H9 (cell line): ENCODE results near the gene WSCD1. TPM values are rescaled to one million over a fixed set of nuclear protein-coding genes. Genes with fewer than 3 reads are reported as not detected.

ENCODE experiments used
- DNase-seq: peaks from one replicate; pipeline ENCODE4 v3.0.0-alpha.2; 2017
- H2AFZ ChIP-seq: one replicate; pipeline ENCODE4 v1.6.1; 2013; ENCODE audit warnings: mild to moderate bottlenecking, low read length, control low read depth, moderate library complexity
- H2AK5ac ChIP-seq: 2 replicates; pipeline ENCODE4 v1.6.1; 2013; ENCODE audit warnings: low read length, control low read depth, mixed read lengths; ENCODE audit not compliant: insufficient read length
- H2BK120ac ChIP-seq: one replicate; pipeline ENCODE4 v1.6.1; 2013; ENCODE audit warnings: low read depth, mild to moderate bottlenecking, low read length, control low read depth, inconsistent platforms; ENCODE audit not compliant: poor library complexity, severe bottlenecking
- H2BK12ac ChIP-seq: 2 replicates; pipeline ENCODE4 v1.6.1; 2013; ENCODE audit warnings: low read length, control low read depth, mixed read lengths, low read depth; ENCODE audit not compliant: insufficient read length
- H2BK15ac ChIP-seq: 2 replicates; pipeline ENCODE4 v1.6.1; 2013; ENCODE audit warnings: low read depth, low read length, control low read depth
- H2BK20ac ChIP-seq: one replicate; pipeline ENCODE4 v1.6.1; 2013; ENCODE audit warnings: low read depth, mild to moderate bottlenecking, low read length, control low read depth, inconsistent platforms; ENCODE audit not compliant: poor library complexity, severe bottlenecking
- H2BK5ac ChIP-seq: 2 replicates; pipeline ENCODE4 v1.6.1; 2013; ENCODE audit warnings: low read length, control low read depth, mixed read lengths; ENCODE audit not compliant: insufficient read length
- H3K14ac ChIP-seq: 2 replicates; pipeline ENCODE4 v1.6.1; 2013; ENCODE audit warnings: low read length, control low read depth; ENCODE audit not compliant: insufficient read depth
- H3K18ac ChIP-seq: 2 replicates; pipeline ENCODE4 v1.6.1; 2013; ENCODE audit warnings: low read depth, mild to moderate bottlenecking, mixed read lengths, low read length, control low read depth; ENCODE audit not compliant: insufficient read length
- H3K23ac ChIP-seq: 2 replicates; pipeline ENCODE4 v1.6.1; 2013; ENCODE audit warnings: low read length, control low read depth, mixed read lengths, low read depth; ENCODE audit not compliant: insufficient read length
- H3K23me2 ChIP-seq: 2 replicates; pipeline ENCODE4 v1.6.1; 2013; ENCODE audit warnings: low read depth, mild to moderate bottlenecking, mixed read lengths, low read length, control low read depth; ENCODE audit not compliant: insufficient read length, poor library complexity, severe bottlenecking
- H3K27ac ChIP-seq: 2 replicates; pipeline ENCODE4 v1.5.1; 2013; ENCODE audit warnings: low read length, control low read depth, mixed read lengths, low read depth; ENCODE audit not compliant: insufficient read length
- H3K27me3 ChIP-seq: 2 replicates; pipeline ENCODE4 v1.6.1; 2013; ENCODE audit warnings: low read length, control low read depth, inconsistent platforms; ENCODE audit not compliant: insufficient read depth
- H3K4ac ChIP-seq: 2 replicates; pipeline ENCODE4 v1.6.1; 2013; ENCODE audit warnings: low read depth, mild to moderate bottlenecking, control low read depth, inconsistent platforms, low read length, moderate library complexity
- H3K4me1 ChIP-seq: 2 replicates; pipeline ENCODE4 v1.6.1; 2013; ENCODE audit warnings: low read length, control low read depth, inconsistent platforms; ENCODE audit not compliant: insufficient read depth
- H3K4me2 ChIP-seq: 2 replicates; pipeline ENCODE4 v1.6.1; 2013; ENCODE audit warnings: low read length, control low read depth, mixed read lengths; ENCODE audit not compliant: insufficient read length, insufficient read depth
- H3K56ac ChIP-seq: 2 replicates; pipeline ENCODE4 v1.6.1; 2013; ENCODE audit warnings: low read depth, mild to moderate bottlenecking, mixed read lengths, low read length, control low read depth; ENCODE audit not compliant: insufficient read length
- H3K79me1 ChIP-seq: 2 replicates; pipeline ENCODE4 v1.6.1; 2013; ENCODE audit warnings: low read depth, mild to moderate bottlenecking, moderate library complexity, low read length, control low read depth, inconsistent platforms; ENCODE audit not compliant: insufficient read depth, poor library complexity, severe bottlenecking
- H3K79me2 ChIP-seq: 2 replicates; pipeline ENCODE4 v1.6.1; 2013; ENCODE audit warnings: low read length, control low read depth, inconsistent platforms; ENCODE audit not compliant: insufficient read depth
- H3K9ac ChIP-seq: 2 replicates; pipeline ENCODE4 v1.6.1; 2013; ENCODE audit warnings: low read length, control low read depth, mixed read lengths; ENCODE audit not compliant: insufficient read length; ENCODE audit errors: extremely low read depth
- H3K9me3 ChIP-seq: one replicate; pipeline ENCODE4 v1.6.1; 2013; ENCODE audit warnings: low read depth, low read length, inconsistent platforms; ENCODE audit not compliant: control insufficient read depth
- H3T11ph ChIP-seq: one replicate; pipeline ENCODE4 v1.6.1; 2013; ENCODE audit warnings: mild to moderate bottlenecking, low read length, control low read depth, inconsistent platforms
- H4K20me1 ChIP-seq: one replicate; pipeline ENCODE4 v1.6.1; 2013; ENCODE audit not compliant: control insufficient read depth, insufficient read length, insufficient read depth
- H4K5ac ChIP-seq: 2 replicates; pipeline ENCODE4 v1.6.1; 2013; ENCODE audit warnings: low read depth, mild to moderate bottlenecking, mixed read lengths, low read length, control low read depth; ENCODE audit not compliant: insufficient read length
- H4K8ac ChIP-seq: replicated peaks from 2 replicates; pipeline ENCODE4 v1.6.1; 2013; ENCODE audit warnings: low read length, control low read depth, mixed read lengths, low read depth; ENCODE audit not compliant: insufficient read length
- H4K91ac ChIP-seq: 2 replicates; pipeline ENCODE4 v1.6.1; 2013; ENCODE audit warnings: low read depth, mild to moderate bottlenecking, moderate library complexity, mixed read lengths, low read length, control low read depth; ENCODE audit not compliant: insufficient read length
- H3K27ac Mint-ChIP-seq, 3 experiments: 2 replicates in 2 of 3; 3 replicates in 1 of 3; pipeline ENCODE4 v1.8.0; 2020 to 2021; ENCODE audit warnings: mixed read lengths in 3 of 3, mild to moderate bottlenecking in 1 of 3, moderate library complexity in 1 of 3
- H3K27me3 Mint-ChIP-seq: 2 replicates; pipeline ENCODE4 v1.8.0; 2021; ENCODE audit warnings: low read depth, mild to moderate bottlenecking, moderate library complexity, mixed read lengths
- H3K36me3 Mint-ChIP-seq, 3 experiments: 2 replicates in 2 of 3; 3 replicates in 1 of 3; pipeline ENCODE4 v1.8.0; 2020 to 2021; ENCODE audit warnings: low read depth in 3 of 3, mixed read lengths in 3 of 3; ENCODE audit not compliant: insufficient read depth in 1 of 3
- H3K4me1 Mint-ChIP-seq, 2 experiments: 2 replicates each; pipeline ENCODE4 v1.8.0; 2020; ENCODE audit warnings: mixed read lengths in 2 of 2
- H3K4me3 Mint-ChIP-seq, 2 experiments: 2 replicates in 1 of 2; 3 replicates in 1 of 2; pipeline ENCODE4 v1.8.0; 2020 to 2021; ENCODE audit warnings: mild to moderate bottlenecking in 2 of 2, mixed read lengths in 2 of 2, moderate library complexity in 1 of 2
- H3K9me3 Mint-ChIP-seq, 2 experiments: 2 replicates in 1 of 2; 3 replicates in 1 of 2; pipeline ENCODE4 v1.8.0; 2020; ENCODE audit warnings: mild to moderate bottlenecking in 2 of 2, mixed read lengths in 2 of 2, moderate library complexity in 1 of 2
- CTCF ChIP-seq: fragments of 200-600 bp; sonication (generic); conservative IDR thresholded peaks from 3 replicates; pipeline ENCODE4 v1.8.0; 2021; ENCODE audit warnings: antibody characterized with exemption, mild to moderate bottlenecking
- WGBS: extraction: QIAGEN DNeasy Blood & Tissue Kit; methylation state at CpG from one replicate; pipeline ENCODE4 v1.1.7; 2013; ENCODE audit warnings: missing lambda C conversion rate, low lambda C conversion rate, mixed read lengths; ENCODE audit not compliant: insufficient read length; ENCODE audit errors: extremely low coverage; 5-methylcytosine and 5-hydroxymethylcytosine counted together
- total RNA-seq: library from RNA; stranded (reverse); gene quantifications from 2 replicates; pipeline ENCODE4 v1.2.1, GENCODE V29; 2021

Gene WSCD1
- total RNA-seq, 1 experiment from 2014 or later = 33.6 TPM

DNA sequence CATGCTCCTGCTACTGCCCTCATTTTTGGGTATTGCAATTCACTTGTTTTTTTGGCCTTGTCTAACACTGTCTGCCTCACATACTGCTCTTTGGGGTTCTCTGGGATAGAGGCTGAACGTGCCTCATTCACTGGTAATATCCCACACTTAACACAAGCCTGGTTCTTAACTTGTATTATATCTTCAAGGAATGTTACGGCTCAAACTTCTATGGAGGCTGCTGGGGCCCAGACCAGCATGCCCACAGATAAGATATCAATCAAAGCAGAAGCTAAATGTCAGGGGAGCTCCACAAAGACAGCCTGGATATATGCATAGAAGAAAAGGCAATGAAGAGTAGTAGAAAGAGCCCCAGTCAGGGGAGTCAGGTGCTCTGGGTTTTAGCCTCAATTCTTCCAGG is 103.5 kb downstream of the WSCD1 start:
- DNase-seq = no peak
- no CpG with 5 or more reads among the region's 2 CpGs for WGBS

More for the DNA sequence above, 103.5 kb downstream of the WSCD1 start:
- peaks cover 29 to 30% of the 10 kb centered on the region in 2 experiments for H3K4me1 Mint-ChIP-seq
- H3K4me1 ChIP-seq = peaks cover 8% of the 10 kb centered on the region
- H3K79me2 ChIP-seq = no peaks in the 10 kb centered on the region
- H4K20me1 ChIP-seq = no peaks in the 10 kb centered on the region
- peaks cover 15 to 23% (median 20%) of the 10 kb centered on the region in 3 experiments for H3K36me3 Mint-ChIP-seq
- no peak overlapping the region for H2BK120ac ChIP-seq
- no peak overlapping the region for H2AFZ ChIP-seq
- no peak overlapping the region for H2BK15ac ChIP-seq
- H3T11ph ChIP-seq = no peak overlapping the region
- peak overlapping the region in 2 of 3 experiments; percentile 17 to 52; a peak in 2 of 7 replicates for H3K27ac Mint-ChIP-seq
- H2BK12ac ChIP-seq = no peak overlapping the region
- no peak overlapping the region for H4K8ac ChIP-seq
- no peak overlapping the region for H3K4me3 Mint-ChIP-seq
- H2AK5ac ChIP-seq = no peak overlapping the region
- no peak overlapping the region for H4K5ac ChIP-seq
- H3K23ac ChIP-seq = no peak overlapping the region
- no peak overlapping the region for H3K9ac ChIP-seq
- H4K91ac ChIP-seq = no peak overlapping the region
- no peaks in the 10 kb centered on the region for H3K9me3 ChIP-seq
- no peak overlapping the region for H3K18ac ChIP-seq
- no peak overlapping the region for H2BK5ac ChIP-seq
- no peak for TF ChIP-seq CTCF
- H3K27me3 ChIP-seq = no peaks in the 10 kb centered on the region
- no peak overlapping the region for H3K4ac ChIP-seq
- peaks cover 4% of the 10 kb centered on the region; the same call in 1 of the 2 replicates for H3K27me3 Mint-ChIP-seq
- H3K23me2 ChIP-seq = no peaks in the 10 kb centered on the region
- H2BK20ac ChIP-seq = no peak overlapping the region
- no peaks in the 10 kb centered on the region for H3K79me1 ChIP-seq
- no peak overlapping the region for H3K27ac ChIP-seq
- no peak overlapping the region for H3K4me2 ChIP-seq
- H3K9me3 Mint-ChIP-seq = peaks cover 15 to 18% of the 10 kb centered on the region in 2 experiments; a peak in 4 of 5 replicates
- H3K14ac ChIP-seq = no peak overlapping the region
- no peak overlapping the region for H3K56ac ChIP-seq
